Osteoblast (primary cell): ENCODE measurements around the gene ANKS1B. TPM values are rescaled to one million over a fixed set of nuclear protein-coding genes. Genes with fewer than 3 reads are reported as not detected.

ENCODE experiments used
- DNase-seq: peaks from one replicate; pipeline ENCODE4 v3.0.0; 2011; ENCODE audit warnings: low spot score, mixed read lengths; ENCODE audit not compliant: insufficient read length; ENCODE audit errors: missing footprints
- H2AFZ ChIP-seq: 2 replicates; pipeline ENCODE4 v1.6.0; 2011; ENCODE audit warnings: mild to moderate bottlenecking, low read length
- H3K27ac ChIP-seq: 2 replicates; pipeline ENCODE4 v1.5.1; 2011; ENCODE audit warnings: mild to moderate bottlenecking, low read depth, low read length, moderate library complexity
- H3K27me3 ChIP-seq: 2 replicates; pipeline ENCODE4 v1.6.0; 2012; ENCODE audit warnings: mild to moderate bottlenecking, control low read depth, inconsistent platforms, low read length, moderate library complexity; ENCODE audit not compliant: insufficient read depth
- H3K36me3 ChIP-seq: 2 replicates; pipeline ENCODE4 v1.5.1; 2011; ENCODE audit warnings: mild to moderate bottlenecking, low read length, control low read depth, moderate library complexity; ENCODE audit not compliant: insufficient read depth
- H3K4me1 ChIP-seq: 2 replicates; pipeline ENCODE4 v1.5.1; 2011; ENCODE audit warnings: mild to moderate bottlenecking, low read length, control low read depth, moderate library complexity; ENCODE audit not compliant: insufficient read depth
- H3K4me2 ChIP-seq: 2 replicates; pipeline ENCODE4 v1.6.0; 2011; ENCODE audit warnings: mild to moderate bottlenecking, low read length; ENCODE audit not compliant: insufficient read depth
- H3K4me3 ChIP-seq: fragments of 200-600 bp; sonication (generic); 3 replicates; pipeline ENCODE4 v1.5.1; 2012; ENCODE audit warnings: mild to moderate bottlenecking, low read length, inconsistent platforms; ENCODE audit not compliant: insufficient read depth
- H3K79me2 ChIP-seq: 2 replicates; pipeline ENCODE4 v1.6.0; 2012; ENCODE audit warnings: mild to moderate bottlenecking, low read length, control low read depth, inconsistent platforms; ENCODE audit not compliant: insufficient read depth
- H3K9me3 ChIP-seq: 2 replicates; pipeline ENCODE4 v1.5.1; 2011; ENCODE audit warnings: low read depth, low read length, control low read depth
- H4K20me1 ChIP-seq: 2 replicates; pipeline ENCODE4 v1.6.0; 2012; ENCODE audit warnings: mild to moderate bottlenecking, low read length, control low read depth; ENCODE audit not compliant: insufficient read depth
- CTCF ChIP-seq: IDR thresholded peaks from 2 replicates; pipeline ENCODE4 v1.5.1; 2011; ENCODE audit warnings: mild to moderate bottlenecking, low read depth, low read length, moderate library complexity; ENCODE audit errors: extremely low read depth
- total RNA-seq: library from RNA; depleted of rRNA; stranded (reverse); fragments of >200 nt; gene quantifications from 2 replicates; pipeline ENCODE4 v1.2.3, GENCODE V29; 2012

Gene ANKS1B
- total RNA-seq, 1 donor, result 2.2 TPM

GRCh38 chr12:99997806-99998205, 13.1 kb upstream of the ANKS1B start:
- Histone ChIP-seq H4K20me1 (no peaks in the 10 kb centered on the region), H3K79me2 (no peaks in the 10 kb centered on the region), H3K27me3 (no peaks in the 10 kb centered on the region), H3K4me1 (no peaks in the 10 kb centered on the region), H3K36me3 (no peaks in the 10 kb centered on the region), H3K4me2 (no peak overlapping the region), H3K4me3 (no peak overlapping the region), H2AFZ (no peak overlapping the region), H3K27ac (no peak overlapping the region), H3K9me3 (no peaks in the 10 kb centered on the region)
- no peak for DNase-seq
- no peak for TF ChIP-seq CTCF

GRCh38 chr12:99996095-99996494, 11.4 kb upstream of the ANKS1B start:
- H4K20me1 ChIP-seq, result no peaks in the 10 kb centered on the region
- no peak overlapping the region for H2AFZ ChIP-seq
- no peak for TF ChIP-seq CTCF
- DNase-seq, result no peak
- H3K27ac ChIP-seq, result no peak overlapping the region
- H3K79me2 ChIP-seq, result no peaks in the 10 kb centered on the region
- H3K9me3 ChIP-seq, result no peaks in the 10 kb centered on the region
- no peaks in the 10 kb centered on the region for H3K36me3 ChIP-seq
- no peaks in the 10 kb centered on the region for H3K27me3 ChIP-seq
- no peak overlapping the region for H3K4me3 ChIP-seq
- H3K4me1 ChIP-seq, result no peaks in the 10 kb centered on the region
- H3K4me2 ChIP-seq, result no peak overlapping the region

- TF ChIP-seq CTCF, result no peak
- H3K27me3 ChIP-seq, result peaks cover 24% of the 10 kb centered on the region
Measured at GRCh38 chr12:99985631-99986030, 895 bp upstream of the ANKS1B start.

GRCh38 chr12:99985129-99985570, 414 bp upstream of the ANKS1B start:
- peaks cover 24% of the 10 kb centered on the region for H3K27me3 ChIP-seq

More at GRCh38 chr12:99985631-99986030, 895 bp upstream of the ANKS1B start:
- H3K4me1 ChIP-seq, result peaks cover 5% of the 10 kb centered on the region
- peak overlapping the region; percentile 92 for H3K4me2 ChIP-seq
- no peak overlapping the region for H3K27ac ChIP-seq
- no peaks in the 10 kb centered on the region for H3K36me3 ChIP-seq
- H4K20me1 ChIP-seq, result no peaks in the 10 kb centered on the region
- no peaks in the 10 kb centered on the region for H3K79me2 ChIP-seq
- H3K4me3 ChIP-seq, result peak overlapping the region; percentile 71
- no peak overlapping the region for H2AFZ ChIP-seq
- no peak for DNase-seq
- no peaks in the 10 kb centered on the region for H3K9me3 ChIP-seq

More at GRCh38 chr12:99985129-99985570, 414 bp upstream of the ANKS1B start:
- Histone ChIP-seq H3K36me3 (no peaks in the 10 kb centered on the region), H2AFZ (peak overlapping the region; percentile 94), H3K4me3 (peak overlapping the region; percentile 71), H4K20me1 (no peaks in the 10 kb centered on the region), H3K9me3 (no peaks in the 10 kb centered on the region), H3K27ac (no peak overlapping the region), H3K4me2 (peak overlapping the region; percentile 92), H3K4me1 (peaks cover 5% of the 10 kb centered on the region), H3K79me2 (no peaks in the 10 kb centered on the region)
- TF ChIP-seq CTCF, result no peak
- no peak for DNase-seq
